Jurkat, Clone E6-1 (cell line): ENCODE data around the gene PTGER4.

Experiments
- DNase-seq: peaks from one replicate; pipeline ENCODE4 v3.0.0-alpha.2; 2011; ENCODE audit warnings: low read depth, low spot score
- H3K4me3 ChIP-seq: 2 replicates; pipeline ENCODE4 v1.5.1; 2011; ENCODE audit warnings: mild to moderate bottlenecking, low read length, control low read depth, moderate library complexity

The PTGER4 gene

DNA sequence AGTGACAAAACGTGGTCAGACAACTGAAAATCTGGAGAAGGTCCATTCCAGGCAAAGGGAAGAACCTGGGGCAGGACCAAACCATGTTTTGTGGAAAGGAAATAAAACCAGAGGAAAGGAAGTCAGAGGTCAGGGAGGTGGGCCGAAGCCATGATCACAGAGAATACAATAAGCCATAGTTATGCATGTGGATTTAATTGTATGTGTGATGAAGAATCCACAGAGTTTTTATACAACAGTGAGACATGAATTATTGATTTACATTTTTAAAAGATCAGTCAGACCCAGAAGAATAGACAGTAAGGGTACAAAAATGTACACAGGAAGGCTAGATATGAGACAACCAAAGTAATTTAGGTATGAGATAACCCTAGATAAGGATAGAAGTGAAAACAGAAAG, 55.3 kb downstream of the PTGER4 start:
- H3K4me3 ChIP-seq, result no peak overlapping the region
- DNase-seq, result no peak

DNA sequence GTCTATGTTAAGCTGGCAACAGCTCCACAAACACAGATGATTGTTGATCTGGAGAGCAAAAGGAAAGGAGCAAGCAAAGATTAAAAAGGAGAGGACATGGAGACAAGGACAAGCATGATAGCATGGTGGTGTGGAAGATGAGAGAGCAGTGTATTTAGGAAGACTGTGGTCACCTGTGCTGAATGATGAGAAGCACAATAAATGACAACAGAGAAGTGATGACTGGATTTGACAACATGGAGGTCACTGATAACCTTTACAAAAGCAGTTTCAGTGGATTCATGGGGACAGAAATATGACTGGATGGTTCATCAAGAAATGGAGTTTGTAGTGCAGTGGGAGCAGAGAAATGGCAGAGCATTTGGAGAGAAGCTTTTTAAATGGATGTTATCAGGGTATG, 55.9 kb downstream of the PTGER4 start:
- DNase-seq, result no peak
- no peak overlapping the region for H3K4me3 ChIP-seq

DNA sequence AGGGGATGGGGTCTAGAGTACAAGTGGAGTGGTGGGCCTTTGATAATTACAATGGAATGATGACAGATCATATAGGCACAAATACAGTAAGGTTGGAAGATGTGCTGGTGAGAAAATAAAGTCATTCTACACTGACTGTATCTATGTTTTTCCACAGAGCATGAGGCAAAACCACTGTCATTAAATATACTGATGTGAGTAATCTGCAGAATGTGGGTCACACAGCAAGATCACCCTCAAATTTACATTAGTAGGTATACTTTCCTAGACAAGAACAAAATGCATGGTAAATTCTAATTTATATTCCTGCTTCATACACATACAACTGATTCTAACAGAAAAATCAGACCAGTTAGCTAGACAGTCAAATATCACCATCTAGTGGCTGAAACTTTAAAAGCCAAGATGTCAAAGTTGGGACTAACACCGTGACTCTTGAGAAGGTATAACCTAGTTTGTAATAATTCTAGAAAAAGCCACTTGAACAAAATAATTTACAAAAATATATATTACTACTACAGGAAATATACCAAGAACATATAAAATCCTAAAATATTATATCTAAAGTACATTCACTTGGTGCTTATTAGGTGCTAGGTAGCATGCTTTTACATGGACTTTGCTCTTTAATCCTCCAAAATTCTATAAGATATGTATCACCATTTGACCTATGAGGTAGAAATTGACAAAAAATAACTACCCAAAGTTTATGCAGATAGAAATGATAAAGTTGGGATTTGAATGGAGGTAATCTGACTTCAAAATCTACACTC, 56.6 kb downstream of the PTGER4 start:
- peak; percentile 60 for DNase-seq
- H3K4me3 ChIP-seq, result no peak overlapping the region

DNA sequence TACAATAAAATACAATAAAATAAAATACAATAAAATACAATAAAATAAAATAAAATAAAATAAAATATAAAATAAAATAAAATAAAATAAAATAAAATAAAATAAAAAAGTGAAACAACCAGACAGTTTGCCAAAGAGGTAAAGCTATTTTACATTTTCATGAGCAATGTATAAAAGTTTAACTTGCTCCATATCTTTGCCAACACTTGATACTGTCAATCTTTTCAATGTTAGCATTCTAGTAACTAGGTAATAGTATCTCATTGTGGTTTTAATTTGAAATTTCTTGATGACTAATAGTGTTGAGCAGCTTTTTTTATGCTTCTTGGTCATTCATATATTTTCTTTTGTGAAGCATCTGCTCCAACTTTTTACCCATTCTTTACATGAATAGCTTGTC, 58.8 kb downstream of the PTGER4 start:
- no peak overlapping the region for H3K4me3 ChIP-seq
- no peak for DNase-seq
